GM12878 (cell line): ENCODE data around the gene CFAP97D2. TPM values are rescaled to one million over a fixed set of nuclear protein-coding genes. Genes with fewer than 3 reads are reported as not detected.

ENCODE experiments used
- ATAC-seq: fragments of 200-7000 bp; cut with Tn5 transposase; 3 replicates; pipeline ENCODE4 v1.9.1; 2020; ENCODE audit warnings: mild to moderate bottlenecking, moderate library complexity
- BruUV-seq: library from RNA; stranded (reverse); fragments of 400-500 nt; replicated peaks from 2 replicates; lab custom pipeline; 2021; lab: Mats Ljungman, UMichigan
- CTCF ChIA-PET: fragments of 300-600 bp; sonication (Branson Sonifier 250); formaldehyde crosslinking; extraction: SDS; loops from one replicate; lab custom pipeline; 2021; ENCODE audit warnings: inconsistent platforms; lab: Yijun Ruan, JAX
- POLR2A ChIA-PET: fragments of 350-600 bp; formaldehyde crosslinking; extraction: SDS; loops from one replicate; lab custom pipeline; 2021; ENCODE audit warnings: inconsistent platforms; lab: Charles Lee
- RAD21 ChIA-PET: fragments of 300-600 bp; sonication (Branson Sonifier 250); formaldehyde crosslinking; loops from one replicate; lab custom pipeline; 2023; ENCODE audit warnings: antibody characterized with exemption; ENCODE audit not compliant: unreplicated experiment; lab: Charles Lee
- SMC1A ChIA-PET: fragments of 300-600 bp; sonication (Branson Sonifier 250); formaldehyde crosslinking; loops from one replicate; lab custom pipeline; 2023; ENCODE audit not compliant: unreplicated experiment, uncharacterized antibody; lab: Charles Lee
- DNase-seq: peaks from one replicate; pipeline ENCODE4 v3.0.0-alpha.2; 2011; ENCODE audit warnings: low read depth, low spot score
- FAIRE-seq: peaks from 3 replicates; lab custom pipeline; 2011; peaks lifted over from hg19 to GRCh38; lab: Jason Lieb, UNC
- H2AFZ ChIP-seq: 2 replicates; pipeline ENCODE4 v1.6.0; 2011; ENCODE audit warnings: low read depth, low read length, control low read depth; ENCODE audit not compliant: control insufficient read depth
- H3K27ac ChIP-seq: 2 replicates; pipeline ENCODE4 v1.5.1; 2011; ENCODE audit warnings: control low read depth; ENCODE audit not compliant: control insufficient read depth, insufficient read depth
- H3K27me3 ChIP-seq, 2 experiments: replicated peaks in 1 of 2; 2 replicates each; pipeline versions ENCODE4 v1.6.0 to v1.6.1; 2011; ENCODE audit warnings: low read length in 1 of 2; ENCODE audit not compliant: control insufficient read depth in 2 of 2, insufficient read depth in 2 of 2
- H3K36me3 ChIP-seq, 2 experiments: 2 replicates each; pipeline ENCODE4 v1.5.1; 2011; ENCODE audit warnings: low read length in 1 of 2; ENCODE audit not compliant: control insufficient read depth in 2 of 2, insufficient read depth in 2 of 2
- H3K4me1 ChIP-seq: 2 replicates; pipeline ENCODE4 v1.6.1; 2011; ENCODE audit warnings: mild to moderate bottlenecking, low read length, moderate library complexity, mixed read lengths; ENCODE audit not compliant: control insufficient read depth, insufficient read depth
- H3K4me2 ChIP-seq: 2 replicates; pipeline ENCODE4 v1.6.0; 2011; ENCODE audit warnings: control low read depth; ENCODE audit not compliant: control insufficient read depth, insufficient read depth
- H3K4me3 ChIP-seq: fragments of 200-600 bp; sonication (generic); 2 replicates; pipeline ENCODE4 v1.5.1; 2016
- H3K79me2 ChIP-seq: 2 replicates; pipeline ENCODE4 v1.6.0; 2011; ENCODE audit warnings: low read length; ENCODE audit not compliant: control insufficient read depth, insufficient read depth
- H3K9ac ChIP-seq: 2 replicates; pipeline ENCODE4 v1.8.0; 2011; ENCODE audit warnings: low read length, control low read depth, mixed read lengths; ENCODE audit not compliant: control insufficient read depth, insufficient read depth
- H3K9me3 ChIP-seq: replicated peaks from 3 replicates; pipeline ENCODE4 v1.5.1; 2011; ENCODE audit warnings: mild to moderate bottlenecking, low read length; ENCODE audit not compliant: control insufficient read depth, insufficient read depth
- H4K20me1 ChIP-seq: 2 replicates; pipeline ENCODE4 v1.6.0; 2011; ENCODE audit not compliant: control insufficient read depth, insufficient read depth
- BHLHE40 ChIP-seq, 2 experiments: fragments of 450-650 bp in 1 of 2; IDR thresholded peaks; 2 replicates each; pipeline ENCODE4 v1.6.1; 2011 to 2017; ENCODE audit warnings: low read depth in 2 of 2, borderline replicate concordance in 1 of 2, improper control_type of control experiment in 1 of 2, low read length in 1 of 2, mild to moderate bottlenecking in 1 of 2
- CBX3 ChIP-seq: fragments of 200-600 bp; sonication (generic); IDR thresholded peaks from 2 replicates; pipeline ENCODE4 v1.6.1; 2016; ENCODE audit warnings: low read depth, borderline replicate concordance
- MYC ChIP-seq: IDR thresholded peaks from 2 replicates; pipeline ENCODE4 v1.6.1; 2011; ENCODE audit warnings: mild to moderate bottlenecking, low read length, moderate library complexity, inconsistent platforms; ENCODE audit not compliant: insufficient read depth, insufficient replicate concordance, insufficient read length, severe bottlenecking
- PML ChIP-seq: IDR thresholded peaks from 2 replicates; pipeline ENCODE4 v1.6.1; 2012; ENCODE audit warnings: low read length, inconsistent platforms
- SIX5 ChIP-seq: IDR thresholded peaks from 2 replicates; pipeline ENCODE4 v1.6.1; 2011; ENCODE audit warnings: mild to moderate bottlenecking, low read depth, low read length, moderate library complexity; ENCODE audit not compliant: severe bottlenecking
- TCF7 ChIP-seq: IDR thresholded peaks from 2 replicates; pipeline ENCODE4 v1.6.1; 2014; ENCODE audit warnings: antibody characterized with exemption, borderline replicate concordance
- ZBTB33 ChIP-seq: fragments of 450-650 bp; IDR thresholded peaks from 2 replicates; pipeline ENCODE4 v1.6.1; 2017; ENCODE audit warnings: mild to moderate bottlenecking
- WGBS: methylation state at CpG from one replicate; pipeline ENCODE4 v1.1.6; 2016; ENCODE audit warnings: low lambda C conversion rate; ENCODE audit not compliant: insufficient replicate concordance, insufficient coverage; ENCODE audit errors: missing lambda C conversion rate; 5-methylcytosine and 5-hydroxymethylcytosine counted together
- in situ Hi-C: fragments of 300-500 bp; cut with MboI; formaldehyde crosslinking; loops from 9 replicates; pipeline ENCODE4 v1.14.3; 2018; ENCODE audit warnings: mixed read lengths
- intact Hi-C: fragments of 100-400 bp; cut with micrococcal nuclease; formaldehyde crosslinking; loops from one replicate; pipeline ENCODE4 v1.14.2; 2022; ENCODE audit not compliant: unreplicated experiment
- polyA plus RNA-seq, 11 experiments: library from polyadenylated mRNA; depleted of rRNA in 4 of 11; unstranded in 6 of 11; stranded (reverse) in 5 of 11; fragments of >200 nt; fragmentation: Nextera tagmentation in 4 of 11; fragmentation: Illumina TruSeq in 1 of 11; extraction: Ambion mirVana in 4 of 11; extraction: Trizol in 1 of 11; gene quantifications; 1 replicate in 1 of 11; 2 replicates in 10 of 11; pipeline versions ENCODE4 v1.2.1 to v1.2.3, GENCODE V29; 2011 to 2016; ENCODE audit warnings: inconsistent platforms in 2 of 11, missing spikeins in 2 of 11, low read depth in 1 of 11
- total RNA-seq, 4 experiments: library from RNA; depleted of rRNA in 3 of 4; stranded (reverse); fragments of >200 nt in 3 of 4; fragmentation: Illumina TruSeq in 1 of 4; extraction: Trizol in 1 of 4; gene quantifications; 2 replicates each; pipeline versions ENCODE4 v1.2.1 to v1.2.3, GENCODE V29; 2013 to 2021
- TF ChIP-seq, protein P1 (sequence below): IDR thresholded peaks from 2 replicates; pipeline ENCODE4 v1.6.1; 2011; ENCODE audit warnings: low read depth, mild to moderate bottlenecking, low read length, moderate library complexity, borderline replicate concordance; ENCODE audit errors: extremely low read depth
- TF ChIP-seq, protein P2 (sequence below): fragments of 450-650 bp; IDR thresholded peaks from 2 replicates; pipeline ENCODE4 v1.6.1; 2017; ENCODE audit warnings: borderline replicate concordance

CFAP97D2 gene
- total and polyA plus RNA-seq, 10 of the 15 experiments (the other 5 are each of a cell fraction or from before 2014, with no cell fraction given): not detected

GRCh38 chr13:114231886-114232285, 52.8 kb downstream of the CFAP97D2 start:
- H3K27ac ChIP-seq: no peak overlapping the region
- no peak overlapping the region for H3K4me3 ChIP-seq
- no peak overlapping the region for H3K4me2 ChIP-seq
- ChIA-PET SMC1A (no interaction called here), POLR2A (no interaction called here), CTCF (no interaction called here), RAD21 (no interaction called here)
- no peak for TF ChIP-seq ZBTB33
- no peak for TF ChIP-seq MYC
- no peak for TF ChIP-seq TCF7
- TF ChIP-seq, protein P1, sequence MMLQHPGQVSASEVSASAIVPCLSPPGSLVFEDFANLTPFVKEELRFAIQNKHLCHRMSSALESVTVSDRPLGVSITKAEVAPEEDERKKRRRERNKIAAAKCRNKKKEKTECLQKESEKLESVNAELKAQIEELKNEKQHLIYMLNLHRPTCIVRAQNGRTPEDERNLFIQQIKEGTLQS: no peak
- TF ChIP-seq SIX5: no peak
- no peak for TF ChIP-seq CBX3
- TF ChIP-seq BHLHE40 (IDR thresholded peaks at IDR 0.05; ENCODE audit: borderline replicate concordance in 1 of 2, low read depth in 2 of 2, low read length in 1 of 2): no peak
- TF ChIP-seq PML: no peak
- TF ChIP-seq, protein P2, sequence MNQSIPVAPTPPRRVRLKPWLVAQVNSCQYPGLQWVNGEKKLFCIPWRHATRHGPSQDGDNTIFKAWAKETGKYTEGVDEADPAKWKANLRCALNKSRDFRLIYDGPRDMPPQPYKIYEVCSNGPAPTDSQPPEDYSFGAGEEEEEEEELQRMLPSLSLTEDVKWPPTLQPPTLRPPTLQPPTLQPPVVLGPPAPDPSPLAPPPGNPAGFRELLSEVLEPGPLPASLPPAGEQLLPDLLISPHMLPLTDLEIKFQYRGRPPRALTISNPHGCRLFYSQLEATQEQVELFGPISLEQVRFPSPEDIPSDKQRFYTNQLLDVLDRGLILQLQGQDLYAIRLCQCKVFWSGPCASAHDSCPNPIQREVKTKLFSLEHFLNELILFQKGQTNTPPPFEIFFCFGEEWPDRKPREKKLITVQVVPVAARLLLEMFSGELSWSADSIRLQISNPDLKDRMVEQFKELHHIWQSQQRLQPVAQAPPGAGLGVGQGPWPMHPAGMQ: no peak
- no peaks in the 10 kb centered on the region for H3K9me3 ChIP-seq
- H4K20me1 ChIP-seq: no peaks in the 10 kb centered on the region
- ATAC-seq (no peak), DNase-seq (no peak), FAIRE-seq (no peak)
- H3K9ac ChIP-seq: no peak overlapping the region
- BruUV-seq: no TSS peak
- in situ Hi-C loops (no loop called here), intact Hi-C loops (no loop called here)
- peaks cover 20% of the 10 kb centered on the region for H3K79me2 ChIP-seq
- 0 out of 4 replicates have a peak, but pooled peaks cover 0 to 8% of the 10 kb centered on the region in 2 experiments for H3K27me3 ChIP-seq
- no peaks in the 10 kb centered on the region; the same call in 1 of the 2 replicates for H3K4me1 ChIP-seq
- H3K36me3 ChIP-seq: 0 out of 4 replicates have a peak, but pooled peaks cover 0 to under 1% of the 10 kb centered on the region in 2 experiments
- 47% methylated on average over 8 of the region's 8 CpGs for WGBS
- no peak overlapping the region for H2AFZ ChIP-seq
